ENCODE data around the gene TP53RK. TPM values are rescaled to one million over a fixed set of nuclear protein-coding genes. Genes with fewer than 3 reads are reported as not detected.

TP53RK gene
- total RNA-seq, 4 donors from 2014 or later = 12.4 to 26.7 (median 18.3) TPM

GRCh38 chr20:46691196-46691595 lies 2.0 kb upstream of the TP53RK start:
- in situ Hi-C loops (cut with MboI; ENCODE audit: low pct_ligation_motif_present in 1 of 4, low pct_unique_long_range_greater_than_20kb in 1 of 4, low sequenced_read_pairs in 3 of 4) (loop anchor here in 1 of 4 donors (25.0 kb wide), 1 partner anchor 179 kb away; the partner anchor contains the start of gene ZNF334), intact Hi-C loops (cut with DNase I; ENCODE audit: low total_unique reads) (no loop called here)
- Histone ChIP-seq H3K4me3 (no peak overlapping the region), H3K4me1 (peaks cover 8 to 30% (median 24%) of the 10 kb centered on the region in 4 donors), H3K27me3 (no peaks in the 10 kb centered on the region), H3K27ac (no peak overlapping the region), H3K36me3 (no peaks in the 10 kb centered on the region), H3K9me3 (no peaks in the 10 kb centered on the region)
- no peak for DNase-seq
- 66 to 77% methylated on average over 4 of the region's 4 CpGs for WGBS, 2 donors (ENCODE audit: low coverage in 1 of 2)
- TF ChIP-seq CTCF (IDR thresholded peaks at IDR 0.05) = no peak
- no peak for TF ChIP-seq POLR2A (IDR thresholded peaks at IDR 0.05)
- TF ChIP-seq POLR2AphosphoS5 (IDR thresholded peaks at IDR 0.05) = no peak
- TF ChIP-seq EP300 (IDR thresholded peaks at IDR 0.05; ENCODE audit: low read depth) = no peak

GRCh38 chr20:46690219-46691106 lies 1.2 kb upstream of the TP53RK start:
- Histone ChIP-seq H3K9me3 (no peaks in the 10 kb centered on the region), H3K27ac (peak overlapping the region; percentile 97 to 99 (median 98)), H3K27me3 (no peaks in the 10 kb centered on the region), H3K4me1 (peaks cover 8 to 30% (median 24%) of the 10 kb centered on the region in 4 donors), H3K36me3 (peaks cover 0 to 6% (median 0%) of the 10 kb centered on the region in 4 donors), H3K4me3 (peak overlapping the region in 3 of 4 donors; percentile 85 to 94 (median 87))
- intact Hi-C loops (cut with DNase I; ENCODE audit: low total_unique reads) = no loop called here
- TF ChIP-seq EP300 (IDR thresholded peaks at IDR 0.05; ENCODE audit: low read depth) (no peak), CTCF (IDR thresholded peaks at IDR 0.05) (no peak), POLR2AphosphoS5 (IDR thresholded peaks at IDR 0.05) (no peak), POLR2A (IDR thresholded peaks at IDR 0.05) (no peak)
- no peak for DNase-seq
- in situ Hi-C loops (cut with MboI; ENCODE audit: low pct_ligation_motif_present in 1 of 4, low pct_unique_long_range_greater_than_20kb in 1 of 4, low sequenced_read_pairs in 3 of 4) = loop anchor here in 1 of 4 donors (25.0 kb wide), 1 partner anchor 178 kb away; the partner anchor contains the start of gene ZNF334
- WGBS, 2 donors (ENCODE audit: low coverage in 1 of 2) = 50 to 58% methylated on average over 12 to 13 of the region's 13 CpGs

GRCh38 chr20:46689754-46690085 lies 476 bp upstream of the TP53RK start:
- no peak for DNase-seq
- TF ChIP-seq CTCF (IDR thresholded peaks at IDR 0.05) (no peak), POLR2AphosphoS5 (IDR thresholded peaks at IDR 0.05) (peak in 1 of 3 donors; percentile 5), POLR2A (IDR thresholded peaks at IDR 0.05) (no peak), EP300 (IDR thresholded peaks at IDR 0.05; ENCODE audit: low read depth) (no peak)
- intact Hi-C loops (cut with DNase I; ENCODE audit: low total_unique reads) = no loop called here

More at GRCh38 chr20:46689754-46690085, 476 bp upstream of the TP53RK start:
- in situ Hi-C loops (cut with MboI; ENCODE audit: low pct_ligation_motif_present in 1 of 4, low pct_unique_long_range_greater_than_20kb in 1 of 4, low sequenced_read_pairs in 3 of 4) = loop anchor here in 2 of 4 donors (10.0 to 25.0 kb wide), 2 partner anchors 165 to 177 kb away; partner anchors contain the start of gene ZNF334 (in 1 of the 2)
- 0% methylated on average over 1 to 12 of the region's 12 CpGs for WGBS, 2 donors (ENCODE audit: low coverage in 1 of 2)
- H3K27me3 ChIP-seq = no peaks in the 10 kb centered on the region
- no peaks in the 10 kb centered on the region for H3K9me3 ChIP-seq
- peaks cover 8 to 30% (median 24%) of the 10 kb centered on the region in 4 donors for H3K4me1 ChIP-seq
- peak overlapping the region; percentile 10 to 94 (median 86) for H3K4me3 ChIP-seq
- peaks cover 0 to 13% (median 0%) of the 10 kb centered on the region in 4 donors for H3K36me3 ChIP-seq
- peak overlapping the region; percentile 97 to 99 (median 98) for H3K27ac ChIP-seq

Data from transverse colon (tissue), 4 donors.